GM08714 (cell line): ENCODE data around the gene MAN1A1.
"Not testable (repeated sequence)": the region's sequence is repeated elsewhere in the genome, so short reads cannot be mapped to it uniquely, and the experiment has no call there.

Experiments
- H3K4me3 ChIP-seq: fragments of 200-500 bp; sonication (Bioruptor generic); 2 replicates; pipeline ENCODE4 v1.5.1; 2014; ENCODE audit warnings: mild to moderate bottlenecking, low read length, inconsistent platforms
- ZNF274 ChIP-seq: IDR thresholded peaks from 2 replicates; pipeline ENCODE4 v1.6.1; 2012; ENCODE audit warnings: mild to moderate bottlenecking, low read depth, low read length

MAN1A1 gene

GRCh38 chr6:119349361-119350201 is at the start of gene MAN1A1:
Gene MAN1A1 (minus strand): TSS chr6:119349761. CDS start chr6:119349065, 696 bp downstream.
- TF ChIP-seq ZNF274 = no peak
- peak within 1 kb of the TSS; percentile 99 for H3K4me3 ChIP-seq

GRCh38 chr6:119395192-119395591 is 45.6 kb upstream of the MAN1A1 start:
- no peak for TF ChIP-seq ZNF274
- H3K4me3 ChIP-seq = no peak overlapping the region

GRCh38 chr6:119390247-119390793 is 40.8 kb upstream of the MAN1A1 start:
- TF ChIP-seq ZNF274 = no peak

GRCh38 chr6:119385994-119386393 is 36.4 kb upstream of the MAN1A1 start:
- TF ChIP-seq ZNF274 = no peak

More at GRCh38 chr6:119390247-119390793, 40.8 kb upstream of the MAN1A1 start:
- no peak overlapping the region for H3K4me3 ChIP-seq

GRCh38 chr6:119384444-119384843 is 34.9 kb upstream of the MAN1A1 start:
- TF ChIP-seq ZNF274 = no peak
- H3K4me3 ChIP-seq = no peak overlapping the region

More at GRCh38 chr6:119385994-119386393, 36.4 kb upstream of the MAN1A1 start:
- no peak overlapping the region for H3K4me3 ChIP-seq

- TF ChIP-seq ZNF274 = no peak
- H3K4me3 ChIP-seq = no peak overlapping the region
Observed at GRCh38 chr6:119379809-119380208, 30.2 kb upstream of the MAN1A1 start.

- H3K4me3 ChIP-seq = not testable (repeated sequence)
Observed at GRCh38 chr6:119377043-119377442, 27.5 kb upstream of the MAN1A1 start.

- no peak for TF ChIP-seq ZNF274
- no peak overlapping the region for H3K4me3 ChIP-seq
Observed at GRCh38 chr6:119370080-119370479, 20.5 kb upstream of the MAN1A1 start.

- no peak overlapping the region for H3K4me3 ChIP-seq
- TF ChIP-seq ZNF274 = no peak
Observed at GRCh38 chr6:119368921-119369320, 19.4 kb upstream of the MAN1A1 start.

GRCh38 chr6:119361209-119361608 is 11.6 kb upstream of the MAN1A1 start:
- no peak for TF ChIP-seq ZNF274
- no peak overlapping the region for H3K4me3 ChIP-seq

- H3K4me3 ChIP-seq = no peak overlapping the region
- no peak for TF ChIP-seq ZNF274
Observed at GRCh38 chr6:119360262-119360915, 10.8 kb upstream of the MAN1A1 start.

GRCh38 chr6:119355890-119356289 is 6.3 kb upstream of the MAN1A1 start:
- no peak overlapping the region for H3K4me3 ChIP-seq
- TF ChIP-seq ZNF274 = no peak

GRCh38 chr6:119355157-119355556 is 5.6 kb upstream of the MAN1A1 start:
- TF ChIP-seq ZNF274 = no peak
- H3K4me3 ChIP-seq = no peak overlapping the region

GRCh38 chr6:119353696-119354095 is 4.1 kb upstream of the MAN1A1 start:
- H3K4me3 ChIP-seq = no peak overlapping the region
- no peak for TF ChIP-seq ZNF274

- no peak overlapping the region; the same call in 1 of the 2 replicates for H3K4me3 ChIP-seq
- TF ChIP-seq ZNF274 = no peak
Observed at GRCh38 chr6:119352001-119352400, 2.4 kb upstream of the MAN1A1 start.

GRCh38 chr6:119350952-119351372 is 1.4 kb upstream of the MAN1A1 start:
- H3K4me3 ChIP-seq = peak overlapping the region; percentile 82
- no peak for TF ChIP-seq ZNF274
